Right hindlimb (tissue), 1 donor: ENCODE measurements around the gene ZNF431.
"Not testable (repeated sequence)": the region's sequence is repeated elsewhere in the genome, so short reads cannot be mapped to it uniquely, and the experiment has no call there.

Source experiments
- DNase-seq: peaks from one replicate; pipeline ENCODE4 v3.0.0-alpha.2; 2018

ZNF431 gene

GRCh38 chr19:21147540-21147939 is 5.7 kb downstream of the ZNF431 start:
- DNase-seq = no peak

- no peak for DNase-seq
These were observed 6.8 kb downstream of the ZNF431 start for GRCh38 chr19:21148681-21149080.

- no peak for DNase-seq
These were observed 8.0 kb downstream of the ZNF431 start for GRCh38 chr19:21149877-21150276.

GRCh38 chr19:21151460-21151859 is 9.6 kb downstream of the ZNF431 start:
- DNase-seq = no peak

GRCh38 chr19:21158523-21159135 is 16.8 kb downstream of the ZNF431 start:
- no peak for DNase-seq

- DNase-seq = no peak
These were observed 22.7 kb downstream of the ZNF431 start for GRCh38 chr19:21164541-21164940.

- no peak for DNase-seq
These were observed 24.6 kb downstream of the ZNF431 start for GRCh38 chr19:21166436-21166835.

- DNase-seq = no peak
These were observed 55.9 kb downstream of the ZNF431 start for GRCh38 chr19:21197590-21198295.

GRCh38 chr19:21202865-21203494 is 61.1 kb downstream of the ZNF431 start:
- DNase-seq = peak; percentile 23

GRCh38 chr19:21210037-21210621 is 68.3 kb downstream of the ZNF431 start:
- DNase-seq = no peak

GRCh38 chr19:21221693-21222092 is 79.9 kb downstream of the ZNF431 start:
- no peak for DNase-seq

- DNase-seq = not testable (repeated sequence)
These were observed 88.1 kb downstream of the ZNF431 start for GRCh38 chr19:21229938-21230337.

- DNase-seq = no peak
These were observed 91.9 kb downstream of the ZNF431 start for GRCh38 chr19:21233691-21234090.

GRCh38 chr19:21236751-21237150 is 94.9 kb downstream of the ZNF431 start:
- DNase-seq = not testable (repeated sequence)

GRCh38 chr19:21238670-21239069 is 96.8 kb downstream of the ZNF431 start:
- DNase-seq = no peak
